Stimulated activated CD4-positive, alpha-beta T cell treated with anti-CD3 and anti-CD28 coated beads, Interleukin-4, amount 100 ng/mL, for 48 hours (primary cell): ENCODE results near the gene CUX1.

ENCODE experiments used
- DNase-seq, 2 donors: peaks; one replicate each; pipeline ENCODE4 v3.0.0-alpha.2; 2020; ENCODE audit warnings: low read depth in 2 of 2

CUX1 gene

GRCh38 chr7:102268635-102269034, 451.2 kb downstream of the CUX1 start:
- no peak for DNase-seq

- no peak for DNase-seq
Measured at GRCh38 chr7:102270178-102270887, 452.9 kb downstream of the CUX1 start.

- no peak for DNase-seq
Measured at GRCh38 chr7:102271158-102271798, 453.9 kb downstream of the CUX1 start.

GRCh38 chr7:102272075-102272916, 454.9 kb downstream of the CUX1 start:
- DNase-seq, result peak; percentile 69 to 77

- DNase-seq, result no peak
Measured at GRCh38 chr7:102272917-102273748, 455.7 kb downstream of the CUX1 start.

- DNase-seq, result no peak
Measured at GRCh38 chr7:102273749-102274712, 456.6 kb downstream of the CUX1 start.

- DNase-seq, result no peak
Measured at GRCh38 chr7:102275123-102275703, 457.8 kb downstream of the CUX1 start.

- DNase-seq, result no peak
Measured at GRCh38 chr7:102277901-102278300, 460.5 kb downstream of the CUX1 start.

GRCh38 chr7:102279537-102280400, 462.3 kb downstream of the CUX1 start:
- peak; percentile 45 to 51 for DNase-seq

- DNase-seq, result no peak
Measured at GRCh38 chr7:102280521-102280920, 463.1 kb downstream of the CUX1 start.

GRCh38 chr7:102281785-102282184, 464.4 kb downstream of the CUX1 start:
- DNase-seq, result no peak

GRCh38 chr7:102282465-102283362, 465.3 kb downstream of the CUX1 start:
- no peak for DNase-seq

- DNase-seq, result no peak
Measured at GRCh38 chr7:102283477-102284189, 466.2 kb downstream of the CUX1 start.

- DNase-seq, result no peak
Measured at GRCh38 chr7:102284399-102284798, 467.0 kb downstream of the CUX1 start.

- DNase-seq, result no peak
Measured at GRCh38 chr7:102284891-102285539, 467.6 kb downstream of the CUX1 start.

- DNase-seq, result no peak
Measured at GRCh38 chr7:102285540-102286236, 468.3 kb downstream of the CUX1 start.
